ENCODE measurements around the gene ARHGAP19.
"Not testable (repeated sequence)": the region's sequence is repeated elsewhere in the genome, so short reads cannot be mapped to it uniquely, and the experiment has no call there.

ARHGAP19 gene

DNA sequence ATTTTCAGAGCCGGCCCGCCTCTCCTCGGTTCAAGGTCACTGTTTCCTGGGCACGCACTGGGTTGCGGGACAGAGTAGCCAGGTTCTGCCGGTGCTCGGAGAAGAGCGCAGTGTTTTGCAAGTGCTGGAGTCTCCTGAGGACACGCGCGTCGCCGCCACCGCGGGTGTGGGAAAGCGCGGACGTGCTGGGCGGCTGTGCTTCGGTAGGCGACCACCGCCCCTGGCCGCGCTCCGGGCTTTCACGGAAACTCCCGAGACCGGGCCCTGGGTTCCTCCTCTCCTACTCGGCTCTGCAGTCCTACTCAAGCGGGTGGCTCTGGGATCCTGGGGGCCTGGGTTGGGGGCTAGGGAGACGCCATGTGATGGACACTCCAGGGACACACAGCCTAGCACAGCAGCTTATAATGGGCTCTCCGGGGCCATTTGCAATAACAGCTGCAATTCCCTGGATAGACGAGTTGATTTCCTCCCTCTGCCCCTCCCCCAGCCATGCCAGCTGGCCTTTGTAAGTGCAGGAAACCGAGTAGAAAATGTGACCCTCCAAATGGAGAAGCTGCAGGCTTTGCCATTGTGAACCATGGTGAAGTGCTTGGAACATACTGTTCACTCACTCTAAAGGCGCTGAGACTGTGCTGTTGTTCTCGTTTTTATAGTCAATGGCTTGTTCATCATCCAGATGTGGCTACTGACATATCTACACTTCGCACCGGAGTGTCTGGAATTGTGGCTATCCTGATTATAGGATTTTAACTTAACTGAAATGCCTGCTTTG, 28.8 kb upstream of the ARHGAP19 start:
- DNase-seq, result peak; percentile 25 to 66 (median 56)

DNA sequence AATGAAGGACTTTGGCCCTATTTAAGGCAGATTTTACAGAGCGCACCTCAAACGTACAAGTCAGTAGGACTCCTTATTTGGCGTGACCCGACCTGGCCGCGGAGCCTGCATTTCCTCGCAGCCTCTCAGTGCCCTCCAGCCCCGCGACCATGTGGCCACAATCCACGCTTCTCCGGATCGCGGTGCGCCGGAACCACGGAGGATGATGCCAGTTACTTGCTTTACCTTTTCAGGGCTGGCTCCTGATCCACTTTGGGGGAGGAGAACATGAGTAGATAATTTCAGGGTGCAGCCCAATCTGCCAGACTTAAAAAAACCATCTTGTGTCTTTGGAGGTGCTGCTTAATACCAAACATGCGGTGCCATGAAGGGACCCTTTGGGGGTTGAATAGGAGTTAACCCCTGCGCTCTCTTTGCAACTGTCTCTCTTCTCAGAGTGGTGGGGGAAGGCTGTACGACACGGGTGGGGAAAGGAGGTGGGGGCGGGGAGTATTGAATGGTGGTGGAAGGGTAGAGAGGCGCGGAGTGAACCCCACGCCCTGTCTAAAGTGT, 28.1 kb upstream of the ARHGAP19 start:
- DNase-seq, result peak in 1 of 3 experiments; percentile 2

DNA sequence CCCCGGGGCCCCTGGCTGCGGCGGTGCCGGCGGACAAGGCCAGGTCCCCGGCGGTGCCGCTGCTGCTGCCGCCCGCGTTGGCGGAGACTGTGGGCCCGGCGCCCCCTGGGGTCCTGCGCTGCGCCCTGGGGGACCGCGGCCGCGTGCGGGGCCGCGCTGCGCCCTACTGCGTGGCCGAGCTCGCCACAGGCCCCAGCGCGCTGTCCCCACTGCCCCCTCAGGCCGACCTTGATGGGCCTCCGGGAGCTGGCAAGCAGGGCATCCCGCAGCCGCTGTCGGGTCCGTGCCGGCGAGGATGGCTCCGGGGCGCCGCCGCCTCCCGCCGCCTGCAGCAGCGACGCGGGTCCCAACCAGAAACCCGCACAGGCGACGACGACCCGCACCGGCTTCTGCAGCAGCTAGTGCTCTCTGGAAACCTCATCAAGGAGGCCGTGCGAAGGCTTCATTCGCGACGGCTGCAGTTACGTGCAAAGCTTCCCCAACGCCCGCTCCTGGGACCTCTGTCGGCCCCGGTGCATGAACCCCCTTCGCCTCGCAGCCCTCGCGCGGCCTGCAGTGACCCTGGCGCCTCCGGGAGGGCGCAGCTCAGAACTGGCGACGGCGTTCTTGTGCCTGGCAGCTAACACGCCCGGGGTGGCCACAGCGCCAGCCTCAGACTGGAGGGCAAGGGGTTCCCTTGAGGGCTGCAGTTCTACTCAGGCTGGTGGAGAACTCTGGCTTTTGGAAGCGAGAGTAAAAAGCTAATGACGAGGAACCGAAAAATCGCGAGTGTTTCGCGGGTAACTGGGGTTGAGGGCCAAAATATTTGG, 27.4 kb upstream of the ARHGAP19 start:
- peak; percentile 3 to 59 (median 41) for DNase-seq

DNA sequence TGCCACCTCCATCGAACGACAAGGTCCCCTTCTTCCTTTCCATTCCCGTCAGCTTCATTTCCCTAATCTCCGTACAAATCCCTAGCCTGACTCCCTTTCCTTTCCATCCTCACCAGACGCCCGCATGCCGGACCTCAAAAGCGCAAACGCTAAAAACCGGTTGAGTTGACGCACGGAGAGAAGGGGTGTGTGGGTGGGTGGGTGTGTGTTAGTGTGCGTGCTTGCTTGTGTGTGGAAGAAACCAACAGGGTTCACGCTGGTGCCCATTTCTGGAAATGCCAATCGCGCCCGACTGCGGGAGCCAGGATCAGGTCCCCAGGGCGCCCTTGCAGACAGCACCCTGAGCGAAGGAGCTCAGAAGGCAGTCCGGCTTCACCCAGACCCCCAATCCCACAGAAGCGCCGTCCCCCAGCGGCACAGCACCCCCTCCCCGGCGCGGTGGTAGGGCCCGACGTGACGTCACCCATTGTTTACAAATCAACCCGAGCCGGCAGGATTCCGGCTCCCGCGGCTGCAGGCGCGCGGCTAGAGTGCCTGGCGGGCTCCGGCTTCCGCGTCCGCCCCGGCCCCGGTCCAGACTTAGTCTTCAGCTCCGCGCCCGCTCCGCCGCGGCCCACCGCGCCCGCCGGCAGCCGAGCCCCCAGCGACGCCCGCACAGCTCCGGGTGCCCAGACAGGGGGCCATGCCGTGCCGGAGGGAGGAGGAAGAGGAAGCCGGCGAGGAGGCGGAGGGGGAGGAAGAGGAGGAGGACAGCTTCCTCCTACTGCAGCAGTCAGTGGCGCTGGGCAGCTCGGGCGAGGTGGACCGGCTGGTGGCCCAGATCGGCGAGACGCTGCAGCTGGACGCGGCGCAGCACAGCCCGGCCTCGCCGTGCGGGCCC, 26.6 kb upstream of the ARHGAP19 start, which contains the start of gene FRAT1:
Gene FRAT1 (plus strand): TSS at position 500 of the 880 bp plus-strand sequence. CDS start 183 bp downstream, at position 683.
- peak; percentile 76 to 93 (median 85) for DNase-seq

DNA sequence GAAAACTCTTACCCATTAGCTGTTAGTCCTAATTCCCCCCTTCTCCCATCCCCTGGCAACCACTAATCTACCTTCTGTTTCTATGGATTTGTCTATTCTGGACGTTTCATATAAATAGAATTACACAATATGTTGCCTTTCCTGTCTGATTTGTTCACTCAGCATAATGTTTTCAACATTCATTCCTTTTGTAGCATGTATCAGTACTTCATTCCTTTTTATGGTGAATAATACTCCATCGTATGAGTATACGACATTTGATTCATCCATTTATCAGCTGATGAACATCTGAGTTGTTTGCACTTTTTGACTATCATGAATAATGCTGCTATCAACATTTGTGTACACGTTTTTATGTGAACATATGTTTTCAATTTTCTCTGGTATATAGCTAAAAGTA, 22.2 kb upstream of the ARHGAP19 start:
- DNase-seq, result no peak

DNA sequence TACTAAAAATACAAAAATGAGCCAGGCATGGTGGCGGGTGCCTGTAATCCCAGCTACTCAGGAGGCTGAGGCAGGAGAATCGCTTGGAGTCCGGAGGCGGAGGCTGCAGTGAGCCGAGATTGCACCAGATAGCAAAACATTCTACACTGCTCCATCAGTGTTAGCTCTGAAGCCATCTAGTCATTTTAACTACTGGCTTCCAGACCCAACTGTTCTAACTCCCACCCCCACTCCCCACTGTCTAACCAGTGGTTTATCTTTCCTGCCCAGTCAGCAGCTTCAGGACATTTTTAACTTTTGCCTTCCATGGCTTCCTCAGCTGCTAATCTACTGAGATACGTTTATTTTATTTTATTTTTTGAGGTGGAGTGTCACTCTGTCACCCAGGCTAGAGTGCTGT, 20.5 kb upstream of the ARHGAP19 start:
- no peak for DNase-seq

DNA sequence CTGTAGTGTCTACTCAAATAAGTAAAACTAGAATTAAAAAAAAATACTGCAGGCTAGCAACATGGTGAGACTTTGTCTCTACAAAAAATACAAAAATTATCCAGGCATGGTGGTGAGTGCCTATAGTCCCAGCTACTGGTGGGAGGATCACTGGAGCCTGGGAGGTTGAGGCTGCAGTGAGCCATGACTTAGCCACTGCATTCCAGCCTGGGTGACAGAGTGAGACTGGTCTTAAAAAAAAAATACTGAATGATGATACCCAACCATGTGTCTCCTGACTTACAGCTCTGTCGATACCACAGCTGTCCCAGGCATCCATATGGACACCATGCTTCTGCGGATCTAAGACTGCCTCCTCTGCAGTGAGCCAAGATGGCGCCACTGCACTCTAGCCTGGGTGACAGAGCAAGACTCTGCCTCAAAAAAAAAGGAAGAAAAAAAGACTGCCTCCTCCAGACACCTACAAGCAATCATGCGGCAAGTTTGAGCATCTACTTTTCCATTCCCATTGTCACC, 18.7 kb upstream of the ARHGAP19 start:
- no peak for DNase-seq

DNA sequence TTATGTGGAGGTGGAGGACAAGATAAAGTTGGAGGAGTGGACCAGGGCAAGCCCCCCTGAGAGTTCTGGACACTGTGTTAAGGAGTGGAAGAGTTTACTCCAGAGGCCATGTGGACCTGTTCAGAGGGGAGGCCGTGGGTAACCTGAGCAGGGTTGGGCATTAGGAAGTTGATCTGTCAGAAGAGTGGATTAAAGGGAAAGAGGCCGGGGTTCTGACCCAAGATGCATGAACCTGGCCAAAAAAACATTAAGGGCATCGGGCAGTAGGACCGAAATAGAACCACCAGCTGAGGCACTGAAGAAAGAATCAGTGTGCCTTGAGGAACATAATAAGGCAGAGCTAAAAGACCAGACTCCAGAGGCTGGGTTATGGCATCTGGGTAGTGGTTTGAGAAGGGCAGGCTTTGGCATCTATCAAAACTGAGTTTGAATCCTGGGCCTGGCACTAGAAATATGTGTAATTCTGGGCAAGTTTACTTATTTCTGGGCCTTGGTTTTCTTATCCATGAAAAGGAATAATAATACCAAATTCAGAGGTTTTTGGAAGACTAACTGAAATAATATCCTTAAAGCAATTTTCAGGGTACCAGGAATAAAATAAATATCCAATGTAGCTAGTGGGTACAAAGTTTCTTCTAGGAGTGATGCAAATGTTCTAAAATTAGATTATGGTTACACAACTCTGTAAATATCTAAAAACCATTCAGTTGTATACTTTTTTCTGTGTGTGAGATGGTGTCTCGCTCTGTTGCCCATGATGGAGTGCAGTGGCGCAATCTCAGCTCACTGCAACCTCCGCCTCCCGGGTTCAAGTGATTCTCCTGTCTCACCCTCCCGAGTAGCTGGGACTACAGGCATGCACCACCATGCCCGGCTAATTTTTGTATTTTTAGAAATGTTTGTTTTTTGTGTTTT, 15.7 kb upstream of the ARHGAP19 start:
- DNase-seq, result no peak

DNA sequence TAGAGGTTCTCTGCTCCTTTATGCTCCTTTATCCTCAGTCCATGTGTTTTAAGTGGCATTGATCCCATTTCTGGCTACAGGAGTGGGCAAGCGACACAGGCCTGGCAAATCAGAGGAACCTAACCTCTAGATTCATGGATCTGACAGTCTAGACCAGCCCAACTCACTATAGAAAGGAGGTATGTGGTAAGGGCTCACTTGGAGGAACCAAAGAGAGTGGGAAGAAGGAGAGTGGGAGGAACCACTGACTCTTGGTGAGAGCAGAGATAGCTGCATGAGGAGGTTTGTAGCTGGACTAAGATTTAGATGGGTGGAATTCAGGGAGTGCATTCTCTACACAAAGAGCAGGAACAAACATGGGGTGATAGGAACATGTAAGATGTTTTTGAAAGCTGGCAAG, 15.0 kb upstream of the ARHGAP19 start:
- no peak for DNase-seq

DNA sequence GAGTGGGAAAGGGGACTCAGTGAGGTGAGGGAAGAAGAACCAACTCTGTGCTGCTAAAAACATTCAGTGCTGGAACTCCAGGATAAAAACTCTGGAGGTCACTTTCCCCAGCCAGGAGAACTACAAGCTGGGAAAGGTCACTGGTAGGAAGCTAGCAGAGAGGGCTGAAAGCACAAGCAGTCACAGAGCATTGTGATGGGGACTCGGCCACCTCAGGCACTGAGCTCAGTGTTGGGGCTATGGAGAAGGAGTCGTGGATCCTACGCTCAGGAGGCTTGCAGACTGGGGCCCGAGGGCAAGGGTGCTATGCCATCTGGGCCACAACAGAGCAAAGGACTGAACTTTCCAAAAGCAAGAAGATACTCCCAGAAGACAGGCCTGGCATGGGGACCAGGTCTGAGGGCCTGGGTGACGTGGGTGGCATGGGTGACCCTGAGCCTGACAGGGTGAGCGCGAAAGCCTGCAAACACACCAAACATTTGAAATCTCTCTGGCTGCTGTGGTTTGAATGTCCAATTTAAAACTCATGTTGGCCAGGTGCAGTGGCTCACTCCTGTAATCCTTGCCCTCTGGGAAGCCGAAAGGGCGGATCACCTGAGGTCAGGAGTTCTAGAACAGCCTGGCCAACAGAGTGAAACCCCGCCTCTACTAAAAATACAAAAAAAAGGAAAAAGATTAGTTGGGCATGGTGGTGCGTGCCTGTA, 9.8 kb upstream of the ARHGAP19 start:
- DNase-seq, result no peak

DNA sequence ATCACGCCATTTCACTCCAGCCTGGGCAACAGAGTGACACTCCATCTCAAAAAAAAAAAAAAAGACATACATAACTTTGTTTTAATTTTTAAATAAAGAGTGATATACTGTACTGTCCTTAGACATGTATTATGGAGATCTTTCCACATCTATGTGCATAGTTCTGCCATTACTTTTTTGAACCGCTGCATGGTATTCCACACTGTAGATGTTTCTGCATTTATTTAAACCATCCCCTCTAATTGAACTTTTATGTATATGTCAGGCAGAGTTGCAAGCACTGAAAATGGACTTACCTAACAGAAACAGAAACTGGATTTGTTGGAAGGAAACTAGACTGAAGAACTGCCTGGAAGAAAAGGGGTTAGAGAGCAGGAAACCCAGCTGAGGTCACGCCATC, 8.5 kb upstream of the ARHGAP19 start:
- no peak for DNase-seq

DNA sequence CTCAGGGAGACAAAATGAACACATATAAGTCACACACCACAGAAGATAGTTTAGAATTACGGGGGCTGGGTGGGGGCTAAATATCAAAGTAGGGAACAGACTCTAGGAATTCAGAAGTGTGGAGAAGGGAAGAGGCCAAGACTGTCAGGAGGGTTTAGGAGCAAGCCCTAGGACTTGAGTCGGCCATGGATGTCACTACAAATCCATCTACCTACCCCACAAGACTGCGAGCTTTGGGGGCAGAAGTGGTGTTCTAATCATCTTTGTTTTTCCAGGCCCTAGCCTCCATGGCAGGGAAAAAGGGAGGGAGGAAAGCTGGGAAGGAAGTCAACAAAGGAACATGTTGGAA, 5.8 kb upstream of the ARHGAP19 start:
- DNase-seq, result no peak

DNA sequence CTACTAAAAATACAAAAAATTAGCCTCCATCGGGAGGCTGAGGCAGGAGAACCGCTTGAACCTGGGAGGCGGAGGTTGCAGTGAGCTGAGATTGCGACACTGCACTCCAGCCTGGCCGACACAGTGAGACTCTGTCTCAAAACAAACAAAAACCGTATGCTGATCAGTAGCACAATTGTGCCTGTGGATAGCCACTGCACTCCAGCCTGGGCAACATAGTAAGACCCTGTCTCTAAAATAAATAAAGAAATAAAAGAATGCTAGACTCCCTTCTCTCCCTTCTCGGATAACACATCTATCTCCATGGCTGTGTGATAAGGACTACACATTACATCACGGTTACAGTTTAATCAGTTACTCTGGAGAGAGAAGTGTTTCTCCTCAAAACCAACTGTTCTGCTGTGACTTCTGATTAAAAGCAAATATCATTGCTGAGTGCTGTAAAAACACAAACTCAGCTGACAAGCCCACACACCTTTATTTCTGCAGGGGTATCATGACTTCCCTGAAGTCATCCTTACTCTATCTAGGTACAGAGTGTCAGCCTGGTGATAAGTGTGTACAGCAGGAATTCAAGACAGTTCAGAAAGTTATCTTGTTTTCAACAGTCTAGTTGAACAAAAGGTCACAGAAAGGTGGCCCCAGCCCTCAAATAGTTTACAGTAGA, 5.3 kb upstream of the ARHGAP19 start:
- no peak for DNase-seq

DNA sequence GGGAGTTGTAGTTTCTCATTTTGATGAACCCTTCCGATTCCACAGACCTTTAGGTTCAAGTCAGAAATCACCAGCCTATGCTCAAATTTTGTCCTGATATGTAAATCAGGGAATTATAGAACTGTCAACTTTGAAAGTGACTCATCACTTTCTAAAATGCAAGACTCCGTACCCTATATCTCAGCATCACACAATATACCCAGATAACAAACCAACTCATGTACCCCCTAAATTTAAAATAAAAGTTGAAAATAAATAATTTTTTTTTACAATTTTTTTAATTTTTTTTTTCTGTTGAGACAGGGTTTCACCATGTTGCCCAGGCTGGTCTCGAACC, 393 bp upstream of the ARHGAP19 start:
- DNase-seq, result no peak

DNA sequence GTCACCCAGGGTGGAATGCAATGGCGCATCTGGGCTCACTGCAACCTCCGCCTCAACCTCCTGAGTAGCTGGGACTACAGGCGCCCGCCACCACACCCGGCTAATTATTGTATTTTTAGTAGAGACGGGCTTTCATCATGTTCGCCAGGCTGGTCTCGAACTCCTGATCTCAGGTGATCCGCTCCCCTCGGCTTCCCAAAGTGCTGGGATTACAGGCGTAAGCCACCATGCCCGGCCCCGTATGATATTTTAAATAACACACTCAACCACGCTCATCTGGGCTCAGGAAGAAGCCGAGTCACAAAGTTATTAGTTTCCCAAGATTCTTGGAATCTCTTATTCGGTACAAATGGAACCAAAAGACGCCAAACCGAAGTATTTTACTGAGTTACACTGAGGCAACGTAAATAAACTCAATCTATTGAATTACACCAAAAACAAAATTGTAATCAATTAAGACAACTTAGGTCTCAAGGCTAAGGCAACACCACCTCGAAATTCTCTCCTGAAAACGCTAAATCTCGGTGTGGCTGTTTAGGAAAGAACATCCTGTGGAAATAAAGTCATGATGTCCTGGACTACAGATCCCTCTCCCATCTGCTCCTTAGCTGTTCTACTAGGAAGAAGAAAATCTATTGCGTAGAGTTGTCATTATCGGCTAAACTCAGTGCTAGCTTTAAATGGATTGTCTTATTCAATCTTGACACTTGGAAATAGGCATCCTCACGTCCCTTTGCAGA, 910 bp downstream of the ARHGAP19 start:
- peak in 2 of 3 experiments; percentile 25 to 46 for DNase-seq

DNA sequence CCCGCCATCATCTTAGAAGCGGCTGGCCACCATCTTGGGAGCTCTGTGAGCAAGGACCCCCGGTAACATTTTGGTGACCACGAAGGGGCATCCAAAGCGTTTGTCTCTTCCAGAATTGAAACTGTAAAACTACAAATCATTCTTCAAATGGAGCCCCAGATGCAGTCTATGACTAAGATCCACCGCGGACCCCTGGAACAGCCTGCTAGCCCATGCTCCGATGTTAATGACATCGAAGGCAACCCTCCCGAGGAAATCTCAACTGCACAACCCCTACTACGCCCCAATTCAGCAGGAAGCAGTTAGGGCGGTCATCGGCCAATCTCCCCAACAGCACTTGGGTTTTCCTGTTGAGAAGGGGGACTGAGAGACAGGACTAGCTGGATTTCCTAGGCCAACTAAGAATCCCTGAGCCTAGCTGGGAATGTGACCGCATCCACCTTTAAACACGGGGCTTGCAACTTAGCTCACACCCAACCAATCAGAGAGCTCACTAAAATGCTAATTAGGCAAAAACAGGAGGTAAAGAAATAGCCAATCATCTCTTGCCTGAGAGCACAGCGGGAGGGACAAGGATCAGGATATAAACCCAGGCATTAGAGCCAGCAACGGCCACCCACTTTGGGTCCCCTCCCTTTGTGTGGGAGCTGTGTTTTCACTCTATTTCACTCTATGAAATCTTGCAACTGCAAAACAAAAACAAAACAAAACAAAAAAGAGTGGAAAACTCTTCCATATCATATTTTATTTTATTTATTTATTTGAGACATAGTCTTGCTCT, 1.7 kb downstream of the ARHGAP19 start:
- peak in 1 of 3 experiments; percentile 38 for DNase-seq

DNA sequence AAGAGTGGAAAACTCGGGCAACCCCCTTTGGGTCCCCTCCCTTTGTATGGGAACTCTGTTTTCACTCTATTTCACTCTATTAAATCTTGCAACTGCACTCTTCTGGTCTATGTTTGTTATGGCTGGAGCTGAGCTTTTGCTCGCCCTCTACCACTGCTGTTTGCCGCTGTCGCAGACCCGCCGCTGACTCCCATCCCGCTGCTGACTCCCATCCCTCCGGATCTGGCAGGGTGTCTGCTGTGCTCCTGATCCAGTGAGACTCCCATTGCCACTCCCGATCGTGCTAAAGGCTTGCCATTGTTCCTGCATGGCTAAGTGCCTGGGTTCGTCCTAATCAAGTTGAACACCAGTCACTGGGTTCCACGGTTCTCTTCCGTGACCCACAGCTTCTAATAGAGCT, 2.4 kb downstream of the ARHGAP19 start:
- DNase-seq, result not testable (repeated sequence)

DNA sequence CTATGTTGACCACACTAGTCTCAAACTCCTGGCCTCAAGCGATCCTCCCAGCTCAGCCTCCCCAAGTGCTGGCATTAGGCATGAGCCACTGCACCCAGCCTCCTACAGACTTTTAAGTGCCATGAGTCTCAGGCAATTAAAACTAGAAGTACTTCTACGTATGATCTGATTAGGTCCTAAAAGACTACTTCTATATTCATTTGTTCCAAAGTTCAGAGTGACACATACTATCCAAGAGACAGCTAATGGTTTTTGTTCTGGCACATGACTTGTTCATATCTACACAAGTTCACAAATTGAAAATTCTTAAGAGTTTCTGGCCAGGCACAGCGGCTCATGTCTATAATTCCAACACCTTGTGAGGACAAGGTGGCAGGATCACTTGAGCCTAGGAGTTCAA, 11.7 kb downstream of the ARHGAP19 start:
- no peak for DNase-seq

All from NCI-H1417 (cell line).